Coronary artery (tissue), 2 donors: Measurements from ENCODE around the gene MAPK10.

Experiments used
- DNase-seq: peaks from one replicate; pipeline ENCODE4 v3.0.0-alpha.2; 2017; ENCODE audit warnings: low spot score
- H3K27ac ChIP-seq, 2 donors: fragments of 200-600 bp; sonication (generic); one replicate each; pipeline ENCODE4 v1.5.1; 2016 to 2019
- H3K4me3 ChIP-seq: fragments of 200-600 bp; sonication (generic); 2 replicates; pipeline ENCODE4 v1.5.1; 2016; ENCODE audit warnings: mild to moderate bottlenecking, moderate library complexity
- TF ChIP-seq, protein P1 (sequence below): fragments of 200-600 bp; sonication (generic); IDR thresholded peaks from one replicate; pipeline ENCODE4 v1.5.1; 2019; ENCODE audit warnings: antibody characterized with exemption

The MAPK10 gene

DNA sequence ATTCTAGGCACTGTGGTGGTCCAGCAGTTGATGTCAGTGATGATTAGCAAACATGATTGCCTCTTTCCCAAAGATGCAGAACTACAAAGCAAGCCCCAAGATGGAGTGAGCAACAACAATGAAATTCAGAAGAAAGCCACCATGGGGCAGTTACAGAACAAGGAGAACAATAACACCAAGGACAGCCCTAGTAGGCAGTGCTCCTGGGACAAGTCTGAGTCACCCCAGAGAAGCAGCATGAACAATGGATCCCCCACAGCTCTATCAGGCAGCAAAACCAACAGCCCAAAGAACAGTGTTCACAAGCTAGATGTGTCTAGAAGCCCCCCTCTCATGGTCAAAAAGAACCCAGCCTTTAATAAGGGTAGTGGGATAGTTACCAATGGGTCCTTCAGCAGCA is 365.3 kb downstream of the MAPK10 start:
- no peak overlapping the region for H3K27ac ChIP-seq
- TF ChIP-seq, protein P1, sequence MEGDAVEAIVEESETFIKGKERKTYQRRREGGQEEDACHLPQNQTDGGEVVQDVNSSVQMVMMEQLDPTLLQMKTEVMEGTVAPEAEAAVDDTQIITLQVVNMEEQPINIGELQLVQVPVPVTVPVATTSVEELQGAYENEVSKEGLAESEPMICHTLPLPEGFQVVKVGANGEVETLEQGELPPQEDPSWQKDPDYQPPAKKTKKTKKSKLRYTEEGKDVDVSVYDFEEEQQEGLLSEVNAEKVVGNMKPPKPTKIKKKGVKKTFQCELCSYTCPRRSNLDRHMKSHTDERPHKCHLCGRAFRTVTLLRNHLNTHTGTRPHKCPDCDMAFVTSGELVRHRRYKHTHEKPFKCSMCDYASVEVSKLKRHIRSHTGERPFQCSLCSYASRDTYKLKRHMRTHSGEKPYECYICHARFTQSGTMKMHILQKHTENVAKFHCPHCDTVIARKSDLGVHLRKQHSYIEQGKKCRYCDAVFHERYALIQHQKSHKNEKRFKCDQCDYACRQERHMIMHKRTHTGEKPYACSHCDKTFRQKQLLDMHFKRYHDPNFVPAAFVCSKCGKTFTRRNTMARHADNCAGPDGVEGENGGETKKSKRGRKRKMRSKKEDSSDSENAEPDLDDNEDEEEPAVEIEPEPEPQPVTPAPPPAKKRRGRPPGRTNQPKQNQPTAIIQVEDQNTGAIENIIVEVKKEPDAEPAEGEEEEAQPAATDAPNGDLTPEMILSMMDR: no peak
- no peak for DNase-seq
- no peak overlapping the region for H3K4me3 ChIP-seq

DNA sequence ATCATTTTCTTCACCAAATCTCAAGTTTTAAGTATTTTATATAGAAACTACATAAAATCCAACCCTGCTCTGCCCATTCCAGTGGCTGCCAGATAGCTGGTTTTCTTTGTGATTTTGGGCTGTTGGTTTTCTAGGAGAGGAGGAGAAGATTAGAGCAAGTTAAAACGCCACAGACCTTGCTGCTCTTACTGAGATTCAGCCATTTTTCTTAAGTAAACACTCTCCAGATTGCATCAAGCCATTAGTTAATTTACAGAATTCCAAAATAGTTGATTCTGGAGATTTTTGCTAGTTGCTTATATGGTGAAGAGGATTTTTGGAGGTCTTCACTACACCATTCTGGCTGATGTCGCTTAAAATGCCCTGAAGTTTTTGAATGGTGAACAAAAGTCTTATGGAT is 366.2 kb downstream of the MAPK10 start:
- DNase-seq: no peak
- TF ChIP-seq, protein P1: no peak
- H3K27ac ChIP-seq: no peak overlapping the region
- no peak overlapping the region for H3K4me3 ChIP-seq

DNA sequence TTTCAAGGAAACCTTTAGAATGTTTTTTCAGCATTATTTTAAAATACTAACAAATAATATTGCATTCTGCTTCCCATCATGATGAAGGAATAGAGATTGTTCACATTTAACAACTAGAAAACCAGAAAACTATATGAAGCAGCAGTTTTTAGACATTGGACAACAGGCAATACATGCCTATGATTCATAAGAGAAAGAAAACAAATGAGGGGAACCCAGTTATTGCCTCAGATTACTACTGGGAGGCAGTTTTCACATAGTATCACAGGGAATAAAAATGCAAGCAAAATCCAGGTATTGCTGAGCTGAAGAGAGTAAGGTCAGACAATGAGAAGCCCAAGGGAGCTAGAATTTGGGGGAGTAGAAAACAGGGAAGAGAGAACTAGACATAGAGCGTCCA is 373.6 kb downstream of the MAPK10 start:
- DNase-seq: no peak
- H3K27ac ChIP-seq: no peak overlapping the region
- TF ChIP-seq, protein P1: no peak
- no peak overlapping the region for H3K4me3 ChIP-seq

DNA sequence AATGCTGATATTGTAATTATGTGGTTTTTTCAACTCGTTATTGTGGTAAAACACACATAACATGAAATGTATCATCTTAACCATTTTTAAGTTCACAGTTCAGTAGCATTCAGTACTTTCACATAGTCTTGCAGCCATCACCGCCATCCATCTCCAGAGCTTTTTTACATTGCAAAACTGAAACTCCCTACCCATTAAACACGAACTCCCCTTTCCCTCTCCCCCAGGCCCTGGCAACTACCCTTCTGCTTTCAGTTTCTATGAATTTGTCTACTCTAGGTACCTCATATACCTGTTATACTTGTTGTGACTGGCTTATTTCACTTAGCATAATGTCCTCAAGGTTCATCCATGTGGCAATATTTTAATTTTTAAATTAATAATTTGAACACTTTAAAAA is 380.6 kb downstream of the MAPK10 start:
- Histone ChIP-seq H3K4me3 (no peak overlapping the region), H3K27ac (no peak overlapping the region)
- TF ChIP-seq, protein P1: no peak
- DNase-seq: no peak

DNA sequence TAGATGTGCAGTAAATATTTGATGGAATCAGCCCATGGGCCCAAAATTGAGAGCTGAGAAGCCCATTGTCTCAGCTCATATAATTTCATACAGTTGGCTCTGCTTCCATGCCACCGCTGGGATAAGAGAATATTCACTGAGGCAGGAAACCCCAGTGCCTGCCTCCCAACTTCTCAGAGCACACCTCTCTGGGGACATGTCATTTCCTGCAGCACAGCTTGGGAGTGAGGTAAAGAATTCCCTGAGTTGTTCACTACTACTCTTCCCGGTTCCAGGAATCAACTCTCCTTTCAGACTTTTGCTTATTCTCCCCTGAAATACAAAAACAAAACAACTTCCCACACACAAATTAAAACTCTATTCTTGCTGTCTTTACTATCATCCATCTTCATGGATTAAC is 389.3 kb downstream of the MAPK10 start:
- TF ChIP-seq, protein P1: no peak
- H3K27ac ChIP-seq: no peak overlapping the region
- DNase-seq: no peak
- H3K4me3 ChIP-seq: no peak overlapping the region

DNA sequence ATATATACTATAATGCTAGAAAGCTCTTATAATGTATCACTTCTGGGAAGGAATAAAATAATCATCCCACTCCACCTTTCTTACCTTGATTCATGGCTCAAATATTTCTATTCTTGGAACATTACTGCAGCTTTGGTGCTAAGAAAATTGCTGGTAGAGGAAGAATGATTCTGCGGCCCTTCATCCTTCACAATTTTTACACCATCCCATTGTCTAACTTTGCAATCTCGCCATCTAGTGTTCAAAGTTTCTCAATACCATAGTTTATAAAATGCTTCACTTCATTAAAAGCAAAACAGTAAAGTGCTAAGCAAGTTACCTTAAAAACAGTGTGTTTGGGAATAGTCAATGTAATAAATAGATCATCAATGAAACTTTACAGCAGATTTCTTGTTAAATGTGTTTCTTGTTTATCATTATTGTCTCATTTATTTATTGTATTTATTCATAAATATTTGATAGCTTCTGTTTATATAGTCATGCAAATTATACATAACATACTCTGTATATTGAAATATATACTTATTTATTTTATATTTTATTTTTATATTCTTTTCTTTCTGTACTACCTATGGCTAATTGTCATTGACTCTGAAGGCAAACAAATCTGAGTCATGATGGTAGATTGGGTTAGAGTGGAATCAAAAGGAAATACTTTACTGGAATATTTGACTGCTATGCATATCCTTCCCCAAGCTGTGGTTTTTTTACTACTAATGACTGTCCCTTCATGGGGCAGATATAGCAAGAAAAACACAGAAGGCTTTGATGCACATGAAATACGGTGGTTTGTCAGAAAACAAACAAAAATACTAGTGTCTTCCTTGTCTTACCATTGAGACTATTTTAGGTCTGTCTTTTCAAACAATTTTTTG is 390.7 kb downstream of the MAPK10 start:
- TF ChIP-seq, protein P1: no peak
- no peak for DNase-seq
- Histone ChIP-seq H3K4me3 (no peak overlapping the region), H3K27ac (no peak overlapping the region)

DNA sequence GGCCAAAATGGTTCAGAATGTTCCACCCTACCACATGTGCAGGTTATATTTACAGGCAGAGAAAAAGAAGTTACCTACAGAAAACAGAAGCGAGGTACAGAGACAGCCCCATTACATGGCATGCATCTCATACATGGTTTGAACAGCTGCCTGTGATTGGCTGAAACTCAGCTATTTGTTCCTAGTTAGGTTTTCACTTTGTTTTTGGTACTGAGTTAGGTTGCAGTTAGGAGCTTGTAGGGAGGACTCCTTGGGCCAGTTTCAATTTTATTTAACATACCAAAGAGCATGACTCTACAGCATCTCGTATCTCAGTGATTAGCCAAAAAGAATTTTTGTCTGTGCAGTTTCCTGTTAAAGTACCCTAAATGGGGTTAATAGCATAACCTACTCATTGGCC is 392.0 kb downstream of the MAPK10 start:
- H3K4me3 ChIP-seq: no peak overlapping the region
- peak overlapping the region in 1 of 2 donors; percentile 26 for H3K27ac ChIP-seq
- DNase-seq: no peak
- TF ChIP-seq, protein P1: no peak
